WERI-Rb-1 (cell line): Measurements from ENCODE around the gene EMILIN2.
"Not testable (repeated sequence)": the region's sequence is repeated elsewhere in the genome, so short reads cannot be mapped to it uniquely, and the experiment has no call there.

Source experiments
- DNase-seq: peaks from one replicate; pipeline ENCODE4 v3.0.0-alpha.2; 2020
- H3K27ac ChIP-seq: fragments of 250-450 bp; sonication (Bioruptor Pico); 2 replicates; pipeline ENCODE4 v1.5.1; 2020; ENCODE audit warnings: mild to moderate bottlenecking, moderate library complexity
- H3K27me3 ChIP-seq: fragments of 250-450 bp; sonication (Bioruptor Pico); 2 replicates; pipeline ENCODE4 v1.5.1; 2021; ENCODE audit warnings: mild to moderate bottlenecking, low read depth, moderate library complexity; ENCODE audit not compliant: insufficient read depth, severe bottlenecking
- H3K36me3 ChIP-seq: fragments of 250-450 bp; sonication (Bioruptor Pico); 2 replicates; pipeline ENCODE4 v1.5.1; 2020; ENCODE audit warnings: mild to moderate bottlenecking, moderate library complexity
- H3K4me3 ChIP-seq: 2 replicates; pipeline ENCODE4 v1.5.1; 2011; ENCODE audit warnings: low read depth, mild to moderate bottlenecking, control low read depth, low read length
- H3K9me3 ChIP-seq: fragments of 250-450 bp; sonication (Bioruptor Pico); 2 replicates; pipeline ENCODE4 v1.5.1; 2021; ENCODE audit warnings: mild to moderate bottlenecking, moderate library complexity; ENCODE audit not compliant: severe bottlenecking
- TF ChIP-seq, protein P1 (sequence below): IDR thresholded peaks from 2 replicates; pipeline ENCODE4 v1.5.1; 2011; ENCODE audit warnings: low read depth, mild to moderate bottlenecking, control low read depth, inconsistent platforms, low read length

EMILIN2 gene

DNA sequence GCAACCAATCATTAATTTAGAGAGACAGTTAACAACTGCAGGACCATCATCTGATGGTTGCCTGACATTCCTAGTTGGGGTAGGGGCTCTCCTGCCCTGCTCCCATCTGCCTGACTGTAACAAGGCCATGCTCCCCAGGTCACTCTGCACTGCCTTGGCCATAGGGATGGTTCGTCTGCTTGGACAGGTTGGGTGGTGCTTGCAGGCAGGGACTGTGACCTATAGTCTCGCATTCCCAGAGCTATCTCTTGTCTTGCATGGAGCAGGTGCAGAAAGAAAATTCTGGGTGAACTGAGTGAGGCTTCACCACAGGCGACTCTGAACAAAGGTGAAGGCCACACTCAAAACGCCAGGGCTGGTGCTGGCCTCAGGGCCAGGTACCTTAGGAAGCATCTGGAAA, 64.7 kb downstream of the EMILIN2 start:
- Histone ChIP-seq H3K36me3 (peaks cover 4% of the 10 kb centered on the region; the same call in 1 of the 2 replicates), H3K27me3 (no peaks in the 10 kb centered on the region), H3K9me3 (no peaks in the 10 kb centered on the region), H3K27ac (no peak overlapping the region), H3K4me3 (no peak overlapping the region)
- no peak for DNase-seq
- TF ChIP-seq, protein P1, sequence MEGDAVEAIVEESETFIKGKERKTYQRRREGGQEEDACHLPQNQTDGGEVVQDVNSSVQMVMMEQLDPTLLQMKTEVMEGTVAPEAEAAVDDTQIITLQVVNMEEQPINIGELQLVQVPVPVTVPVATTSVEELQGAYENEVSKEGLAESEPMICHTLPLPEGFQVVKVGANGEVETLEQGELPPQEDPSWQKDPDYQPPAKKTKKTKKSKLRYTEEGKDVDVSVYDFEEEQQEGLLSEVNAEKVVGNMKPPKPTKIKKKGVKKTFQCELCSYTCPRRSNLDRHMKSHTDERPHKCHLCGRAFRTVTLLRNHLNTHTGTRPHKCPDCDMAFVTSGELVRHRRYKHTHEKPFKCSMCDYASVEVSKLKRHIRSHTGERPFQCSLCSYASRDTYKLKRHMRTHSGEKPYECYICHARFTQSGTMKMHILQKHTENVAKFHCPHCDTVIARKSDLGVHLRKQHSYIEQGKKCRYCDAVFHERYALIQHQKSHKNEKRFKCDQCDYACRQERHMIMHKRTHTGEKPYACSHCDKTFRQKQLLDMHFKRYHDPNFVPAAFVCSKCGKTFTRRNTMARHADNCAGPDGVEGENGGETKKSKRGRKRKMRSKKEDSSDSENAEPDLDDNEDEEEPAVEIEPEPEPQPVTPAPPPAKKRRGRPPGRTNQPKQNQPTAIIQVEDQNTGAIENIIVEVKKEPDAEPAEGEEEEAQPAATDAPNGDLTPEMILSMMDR: no peak

DNA sequence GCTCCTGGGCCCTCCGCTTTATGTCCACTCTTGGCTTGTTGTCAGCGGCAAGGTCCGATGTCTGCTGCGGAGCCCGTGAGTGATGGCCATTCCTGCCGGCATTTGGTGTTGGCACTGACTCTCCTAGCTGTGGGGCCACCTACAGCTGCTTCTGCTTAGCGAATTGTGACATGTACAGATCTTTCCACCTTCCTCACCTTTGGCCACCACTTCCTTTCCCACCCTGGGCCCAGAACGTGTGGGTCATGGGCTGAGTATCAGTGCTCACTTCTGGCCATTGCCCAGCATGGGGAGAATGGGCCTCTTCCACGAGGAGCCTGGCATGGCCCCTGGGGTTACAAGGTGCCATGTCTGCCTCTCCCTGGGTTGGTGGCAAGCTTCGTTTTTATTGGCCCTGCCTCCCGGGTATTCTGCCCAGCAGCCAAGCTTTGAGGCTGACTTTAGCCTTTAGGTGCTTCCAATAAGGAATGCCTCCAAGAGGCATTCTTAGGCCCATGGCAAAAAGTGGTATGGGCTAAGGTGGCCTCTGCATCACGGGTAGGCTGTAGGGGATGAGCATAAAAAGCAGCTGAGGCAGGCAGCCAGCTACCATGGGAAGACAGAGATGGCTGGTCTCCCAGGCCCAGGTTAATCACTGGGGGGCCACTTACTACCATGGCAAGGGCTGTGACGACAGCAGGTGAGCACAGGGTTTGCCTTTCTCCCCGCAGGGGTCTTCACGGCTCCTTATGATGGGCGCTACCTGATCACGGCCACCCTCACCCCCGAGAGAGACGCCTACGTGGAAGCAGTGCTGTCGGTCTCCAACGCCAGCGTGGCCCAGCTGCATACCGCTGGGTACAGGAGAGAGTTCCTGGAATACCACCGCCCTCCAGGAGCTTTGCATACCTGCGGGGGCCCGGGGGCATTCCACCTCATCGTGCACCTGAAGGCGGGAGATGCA, 65.8 kb downstream of the EMILIN2 start:
- no peak for DNase-seq
- TF ChIP-seq, protein P1: no peak
- peaks cover 8% of the 10 kb centered on the region; the same call in 1 of the 2 replicates for H3K36me3 ChIP-seq
- no peaks in the 10 kb centered on the region for H3K27me3 ChIP-seq
- H3K4me3 ChIP-seq: no peak overlapping the region
- no peak overlapping the region for H3K27ac ChIP-seq
- no peaks in the 10 kb centered on the region for H3K9me3 ChIP-seq

DNA sequence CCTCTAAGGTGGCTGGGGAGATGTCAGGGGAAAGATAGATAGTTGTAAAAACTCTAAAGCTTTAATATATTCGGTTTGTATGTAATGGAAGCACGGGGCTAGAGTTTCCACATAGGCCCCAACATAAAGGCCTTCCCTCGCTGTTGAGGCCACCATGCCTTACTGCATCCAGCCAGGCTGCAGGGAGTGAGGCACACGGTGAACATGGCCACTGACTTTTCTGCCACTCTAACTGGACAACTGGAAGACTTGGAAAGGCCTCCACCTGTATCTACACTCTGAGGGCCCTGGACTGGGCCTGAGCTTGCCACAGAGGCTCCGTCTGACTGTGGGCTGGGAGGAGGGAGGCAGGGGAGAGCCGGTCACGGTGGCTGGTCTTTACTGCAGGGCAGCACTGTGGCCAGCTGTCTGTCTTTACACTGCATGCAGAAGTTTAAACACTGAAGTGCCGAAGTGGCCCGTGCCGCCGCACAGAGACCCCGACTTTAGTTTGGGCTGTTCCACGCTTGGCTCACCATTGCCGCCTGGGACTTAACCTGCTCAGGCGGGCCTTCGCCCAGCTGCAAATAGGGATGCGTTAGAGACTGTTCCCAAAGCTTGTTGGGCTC, 66.7 kb downstream of the EMILIN2 start:
- TF ChIP-seq, protein P1: no peak
- Histone ChIP-seq H3K36me3 (peaks cover 10% of the 10 kb centered on the region), H3K27ac (no peak overlapping the region), H3K27me3 (no peaks in the 10 kb centered on the region), H3K4me3 (no peak overlapping the region), H3K9me3 (no peaks in the 10 kb centered on the region)
- no peak for DNase-seq

DNA sequence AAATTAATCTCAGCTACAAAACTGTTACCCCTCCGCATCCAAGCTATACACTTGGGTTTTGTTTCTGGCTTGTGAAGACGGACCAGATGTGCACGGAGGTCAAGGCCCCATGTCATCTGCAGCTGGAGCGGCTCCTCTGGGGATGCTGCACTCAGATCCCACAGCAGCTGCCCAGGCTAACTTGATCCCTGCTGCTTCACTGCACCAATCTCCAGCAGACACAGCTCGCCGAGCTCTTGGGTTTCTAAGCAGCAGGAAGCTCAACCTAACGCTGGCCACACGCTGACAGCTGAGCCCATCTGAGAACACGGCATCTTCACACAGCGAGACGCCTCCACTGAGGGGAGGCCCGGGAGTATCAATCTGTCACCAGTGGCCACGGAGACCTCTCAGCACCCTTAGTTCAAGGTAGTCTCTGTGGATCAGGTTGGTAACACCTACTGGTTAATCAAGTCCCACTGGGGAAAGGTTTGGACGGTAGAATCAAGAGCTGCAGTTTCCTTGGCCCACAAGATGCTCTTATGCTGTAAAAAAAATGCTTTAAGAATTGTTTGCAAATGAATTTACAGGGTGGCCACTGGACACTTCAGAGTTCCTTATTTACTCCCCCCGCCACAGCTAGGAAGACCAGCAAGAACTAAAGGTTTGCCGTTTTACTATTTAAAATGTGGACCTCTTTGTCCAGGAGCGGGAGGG, 67.5 kb downstream of the EMILIN2 start:
- Histone ChIP-seq H3K9me3 (no peaks in the 10 kb centered on the region), H3K36me3 (peaks cover 13% of the 10 kb centered on the region), H3K27me3 (no peaks in the 10 kb centered on the region), H3K4me3 (no peak overlapping the region), H3K27ac (no peak overlapping the region)
- DNase-seq: no peak
- TF ChIP-seq, protein P1: no peak

DNA sequence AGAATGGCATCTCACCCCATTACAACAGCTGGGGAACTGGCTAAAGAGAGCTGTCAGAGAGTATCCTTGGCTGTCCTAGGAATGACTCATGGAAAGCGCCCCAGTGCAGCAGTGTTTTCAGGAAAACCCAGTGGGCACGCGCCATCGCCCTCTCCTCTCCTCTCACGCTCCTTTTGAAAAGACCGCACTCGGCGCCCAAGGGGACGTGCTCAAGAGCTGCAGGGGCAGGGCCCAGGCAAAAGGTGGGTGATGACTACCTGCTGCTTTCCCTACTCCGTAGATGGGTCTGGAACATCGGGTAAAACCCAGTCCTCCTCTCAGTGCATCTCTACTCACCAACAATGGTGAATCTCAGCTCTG, 68.1 kb downstream of the EMILIN2 start:
- DNase-seq: no peak
- Histone ChIP-seq H3K27ac (no peak overlapping the region), H3K9me3 (no peaks in the 10 kb centered on the region), H3K4me3 (no peak overlapping the region), H3K36me3 (peaks cover 17% of the 10 kb centered on the region), H3K27me3 (no peaks in the 10 kb centered on the region)
- TF ChIP-seq, protein P1: no peak

DNA sequence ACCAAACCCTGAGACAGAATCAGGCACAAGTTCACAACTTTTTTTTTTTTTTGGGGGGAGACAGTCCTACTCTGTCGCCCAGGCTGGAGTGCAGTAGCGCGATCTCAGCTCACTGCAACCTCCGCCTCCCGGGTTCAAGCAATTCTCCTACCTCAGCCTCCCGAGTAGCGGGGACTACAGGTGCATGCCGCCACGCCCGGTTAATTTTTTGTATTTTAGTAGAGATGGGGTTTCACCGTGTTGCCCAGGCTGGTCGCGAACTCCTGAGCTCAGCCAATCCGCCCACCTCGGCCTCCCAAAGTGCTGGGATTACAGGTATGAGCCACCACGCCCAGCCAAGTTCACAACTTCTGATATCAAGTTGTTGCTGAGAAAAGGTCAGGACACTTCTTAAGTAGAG, 68.7 kb downstream of the EMILIN2 start:
- H3K36me3 ChIP-seq: peaks cover 24% of the 10 kb centered on the region
- not testable (repeated sequence) for H3K9me3 ChIP-seq, DNase-seq, H3K27ac ChIP-seq, H3K27me3 ChIP-seq, H3K4me3 ChIP-seq
